Measurements from ENCODE around the gene SLC39A11. TPM values are rescaled to one million over a fixed set of nuclear protein-coding genes. Genes with fewer than 3 reads are reported as not detected.
"Not testable (repeated sequence)": the region's sequence is repeated elsewhere in the genome, so short reads cannot be mapped to it uniquely, and the experiment has no call there.

The SLC39A11 gene
- total RNA-seq, 1 donor from 2014 or later: 23.2 TPM

DNA sequence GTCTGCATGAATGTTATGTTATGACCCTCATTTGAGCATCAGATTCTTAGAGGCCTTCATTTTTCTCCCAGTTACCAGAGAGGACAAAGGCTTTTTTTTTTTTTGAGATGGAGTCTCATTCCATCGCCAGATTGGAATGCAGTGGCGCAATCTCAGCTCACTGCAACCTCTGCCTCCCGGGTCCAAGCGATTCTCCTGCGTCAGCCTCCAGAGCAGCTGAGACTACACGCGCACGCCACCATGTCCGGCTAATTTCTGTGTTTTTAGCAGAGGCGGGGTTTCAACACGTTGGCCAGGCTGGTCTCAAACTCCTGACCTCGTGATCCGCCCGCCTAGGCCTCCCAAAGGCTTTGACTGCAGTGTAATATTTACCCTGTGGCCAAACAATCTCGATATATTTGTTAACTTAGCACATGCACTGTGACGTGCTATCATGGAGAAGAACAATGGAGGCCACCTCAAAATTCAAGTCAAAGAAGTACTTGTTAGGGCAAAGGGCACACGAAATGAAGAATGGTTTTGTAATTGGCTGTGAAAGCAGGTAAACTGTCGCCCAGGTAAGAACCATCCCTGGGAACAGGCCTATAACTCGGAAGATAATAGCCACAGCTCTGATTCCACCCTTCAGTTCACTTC lies 303.4 kb downstream of the SLC39A11 start:
- DNase-seq (ENCODE audit: extremely low spot score, unreplicated experiment): no peak
- H3K36me3 Mint-ChIP-seq: peaks cover 10% of the 10 kb centered on the region
- H3K27me3 Mint-ChIP-seq: no peaks in the 10 kb centered on the region
- H3K4me3 Mint-ChIP-seq: no peak overlapping the region
- no peak overlapping the region for H3K27ac Mint-ChIP-seq
- TF ChIP-seq, protein P1, sequence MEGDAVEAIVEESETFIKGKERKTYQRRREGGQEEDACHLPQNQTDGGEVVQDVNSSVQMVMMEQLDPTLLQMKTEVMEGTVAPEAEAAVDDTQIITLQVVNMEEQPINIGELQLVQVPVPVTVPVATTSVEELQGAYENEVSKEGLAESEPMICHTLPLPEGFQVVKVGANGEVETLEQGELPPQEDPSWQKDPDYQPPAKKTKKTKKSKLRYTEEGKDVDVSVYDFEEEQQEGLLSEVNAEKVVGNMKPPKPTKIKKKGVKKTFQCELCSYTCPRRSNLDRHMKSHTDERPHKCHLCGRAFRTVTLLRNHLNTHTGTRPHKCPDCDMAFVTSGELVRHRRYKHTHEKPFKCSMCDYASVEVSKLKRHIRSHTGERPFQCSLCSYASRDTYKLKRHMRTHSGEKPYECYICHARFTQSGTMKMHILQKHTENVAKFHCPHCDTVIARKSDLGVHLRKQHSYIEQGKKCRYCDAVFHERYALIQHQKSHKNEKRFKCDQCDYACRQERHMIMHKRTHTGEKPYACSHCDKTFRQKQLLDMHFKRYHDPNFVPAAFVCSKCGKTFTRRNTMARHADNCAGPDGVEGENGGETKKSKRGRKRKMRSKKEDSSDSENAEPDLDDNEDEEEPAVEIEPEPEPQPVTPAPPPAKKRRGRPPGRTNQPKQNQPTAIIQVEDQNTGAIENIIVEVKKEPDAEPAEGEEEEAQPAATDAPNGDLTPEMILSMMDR (conservative IDR thresholded peaks at IDR 0.05): no peak
- peaks cover 7% of the 10 kb centered on the region for H3K9me3 Mint-ChIP-seq
- H3K4me1 Mint-ChIP-seq (ENCODE audit: unreplicated experiment): no peaks in the 10 kb centered on the region

DNA sequence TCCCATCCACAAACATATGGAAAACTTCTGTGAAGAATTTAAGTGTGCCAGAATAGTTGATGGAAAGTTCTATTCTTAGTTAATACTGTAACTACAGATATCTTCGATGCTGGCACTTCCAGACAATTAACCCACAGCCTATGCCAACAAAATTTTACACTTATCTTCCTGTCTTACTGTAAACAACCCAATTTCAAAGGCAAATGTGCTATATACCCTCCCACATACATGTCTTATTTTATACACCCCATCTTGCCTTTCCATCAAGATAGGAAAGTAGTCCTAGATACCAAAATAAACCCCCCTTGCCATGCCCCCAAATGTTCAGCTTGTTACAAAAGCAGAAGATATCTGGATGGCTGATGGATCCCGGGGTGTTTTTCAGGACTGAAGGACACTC lies 306.3 kb downstream of the SLC39A11 start:
- Mint-ChIP-seq H3K27ac (no peak overlapping the region), H3K4me3 (no peak overlapping the region), H3K36me3 (no peaks in the 10 kb centered on the region), H3K9me3 (peaks cover 11% of the 10 kb centered on the region), H3K4me1 (ENCODE audit: unreplicated experiment) (peaks cover 7% of the 10 kb centered on the region), H3K27me3 (no peaks in the 10 kb centered on the region)
- TF ChIP-seq, protein P1 (conservative IDR thresholded peaks at IDR 0.05): no peak
- DNase-seq (ENCODE audit: extremely low spot score, unreplicated experiment): no peak

DNA sequence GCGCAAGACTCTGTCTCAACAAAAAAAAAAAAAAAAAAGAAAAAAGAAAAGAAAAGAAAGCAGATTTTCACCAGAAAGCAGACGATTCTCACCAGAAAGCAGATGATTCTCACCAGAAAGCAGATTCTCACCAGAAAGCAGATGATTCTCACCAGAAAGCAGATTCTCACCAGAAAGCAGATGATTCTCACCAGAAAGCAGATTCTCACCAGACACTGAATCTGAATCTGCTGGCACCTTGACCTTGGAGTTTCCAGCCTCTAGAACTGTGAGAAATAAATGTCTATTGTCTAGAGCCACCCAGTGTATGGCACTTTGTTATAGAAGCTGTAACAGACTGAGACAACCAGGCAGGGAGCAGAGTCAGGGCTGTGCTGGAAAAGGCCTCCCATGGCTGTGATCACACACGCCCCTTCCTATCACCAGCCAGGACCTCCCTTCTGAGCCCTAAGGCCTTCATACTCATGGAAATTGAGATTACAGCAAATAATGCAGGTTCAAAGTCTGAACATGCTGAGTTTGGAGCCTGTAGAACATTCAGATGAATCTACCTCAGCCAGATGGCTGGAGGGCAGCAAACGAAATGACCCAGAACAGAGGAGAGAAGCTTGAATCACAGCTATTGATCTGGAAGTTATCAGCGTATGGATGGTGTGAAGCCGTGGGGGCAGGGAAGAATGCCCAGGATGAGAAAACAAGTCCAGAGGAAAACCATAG lies 309.3 kb downstream of the SLC39A11 start:
- Mint-ChIP-seq H3K4me3 (no peak overlapping the region), H3K27ac (peak overlapping the region; percentile 88), H3K36me3 (no peaks in the 10 kb centered on the region), H3K4me1 (ENCODE audit: unreplicated experiment) (peaks cover 7% of the 10 kb centered on the region), H3K27me3 (no peaks in the 10 kb centered on the region), H3K9me3 (peaks cover 7% of the 10 kb centered on the region)
- DNase-seq (ENCODE audit: extremely low spot score, unreplicated experiment): no peak
- TF ChIP-seq, protein P1 (conservative IDR thresholded peaks at IDR 0.05): no peak

DNA sequence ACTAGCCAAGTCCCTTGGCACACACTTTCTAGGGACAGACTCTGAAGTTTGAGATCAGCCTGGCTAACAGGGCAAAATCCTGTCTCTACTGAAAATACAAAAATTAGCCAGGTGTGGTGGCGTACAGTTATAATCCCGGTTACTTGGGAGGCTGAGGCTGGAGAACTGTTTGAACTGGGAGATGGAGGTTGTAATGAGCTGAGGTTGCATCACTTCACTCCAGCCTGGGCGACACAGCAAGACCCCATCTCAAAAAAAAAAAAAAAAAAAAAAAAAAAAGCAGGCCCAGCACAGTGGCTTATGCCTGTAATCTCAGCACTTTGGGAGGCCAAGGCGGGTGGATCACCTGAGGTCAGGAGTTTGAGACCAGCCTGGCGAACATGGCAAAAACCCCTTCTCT lies 310.1 kb downstream of the SLC39A11 start:
- not testable (repeated sequence) for H3K4me1 Mint-ChIP-seq (ENCODE audit: unreplicated experiment); H3K36me3 Mint-ChIP-seq; H3K27me3 Mint-ChIP-seq; H3K27ac Mint-ChIP-seq; H3K4me3 Mint-ChIP-seq; DNase-seq (ENCODE audit: extremely low spot score, unreplicated experiment); H3K9me3 Mint-ChIP-seq

DNA sequence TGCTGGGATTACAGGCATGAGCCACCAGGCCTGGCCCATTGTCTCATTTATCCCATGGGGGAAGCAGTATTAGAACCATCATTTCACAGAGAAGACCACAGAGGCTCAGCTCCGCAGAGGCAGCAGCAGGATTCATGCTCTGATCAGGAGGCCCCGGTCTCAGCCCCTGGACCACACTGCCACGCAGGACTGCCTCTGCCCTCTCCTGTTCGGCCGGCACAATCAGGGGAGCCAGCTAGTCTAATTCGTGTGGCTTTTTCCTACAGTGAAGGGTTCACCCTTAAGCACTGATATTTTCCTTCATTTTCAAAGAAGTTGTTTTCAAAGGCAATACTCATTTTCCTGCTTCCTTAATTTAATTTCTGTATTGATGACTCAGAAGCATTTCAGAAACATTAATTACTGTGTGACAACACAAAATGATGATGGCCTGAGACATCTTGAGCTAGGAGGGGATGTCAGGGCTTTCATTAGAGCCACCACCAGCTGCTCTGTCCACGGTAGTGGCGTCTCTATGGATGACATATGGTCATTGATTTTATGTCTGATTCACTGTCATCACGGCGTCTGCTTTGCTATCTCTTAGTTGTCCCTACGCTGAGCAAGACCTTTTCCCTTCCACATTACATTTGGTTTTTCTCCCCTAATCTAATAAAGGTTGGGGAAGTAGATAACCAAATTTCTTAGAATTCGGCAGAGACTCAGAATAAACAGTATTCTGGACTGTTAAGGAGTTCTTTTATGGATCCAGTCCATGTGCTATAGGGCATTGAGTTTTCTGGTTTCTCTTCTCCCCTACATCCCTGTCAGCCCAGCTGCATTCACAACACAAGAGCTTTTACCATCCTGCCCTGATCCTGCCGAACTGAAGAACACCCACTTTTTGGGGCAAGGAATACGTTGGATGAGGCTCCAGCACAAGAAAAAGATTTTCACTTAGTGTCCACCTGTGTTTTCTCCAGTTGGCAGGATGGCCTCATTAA lies 314.0 kb downstream of the SLC39A11 start:
- no peak for DNase-seq (ENCODE audit: extremely low spot score, unreplicated experiment)
- TF ChIP-seq, protein P1 (conservative IDR thresholded peaks at IDR 0.05): no peak
- peaks cover 17% of the 10 kb centered on the region for H3K4me1 Mint-ChIP-seq (ENCODE audit: unreplicated experiment)
- H3K27me3 Mint-ChIP-seq: no peaks in the 10 kb centered on the region
- no peak overlapping the region for H3K27ac Mint-ChIP-seq
- H3K36me3 Mint-ChIP-seq: no peaks in the 10 kb centered on the region
- H3K4me3 Mint-ChIP-seq: no peak overlapping the region
- H3K9me3 Mint-ChIP-seq: peaks cover 4% of the 10 kb centered on the region

Measured in type B pancreatic cell (in vitro differentiated cells).